HepG2 (cell line): ENCODE measurements around the gene SPATA13. TPM values are rescaled to one million over a fixed set of nuclear protein-coding genes. Genes with fewer than 3 reads are reported as not detected.

ENCODE experiments used
- ATM ChIP-seq: fragments of 450-650 bp; IDR thresholded peaks from 2 replicates; pipeline ENCODE4 v1.7.1; 2017; ENCODE audit warnings: mild to moderate bottlenecking, borderline replicate concordance
- BCL6 ChIP-seq: IDR thresholded peaks from 2 replicates; pipeline ENCODE4 v1.6.1; 2016; ENCODE audit warnings: missing genetic modification reagents, missing compliant biosample characterization
- CC2D1A ChIP-seq: sonication (generic); formaldehyde crosslinking; IDR thresholded peaks from 2 replicates; pipeline ENCODE4 v1.8.1; 2023; ENCODE audit warnings: mild to moderate bottlenecking, missing genetic modification reagents
- JUN ChIP-seq: sonication (generic); formaldehyde crosslinking; IDR thresholded peaks from 2 replicates; pipeline ENCODE4 v1.4.0; 2020; ENCODE audit warnings: mild to moderate bottlenecking, missing genetic modification reagents
- KLF12 ChIP-seq: sonication (generic); formaldehyde crosslinking; IDR thresholded peaks from 2 replicates; pipeline ENCODE4 v1.4.0; 2020; ENCODE audit warnings: missing genetic modification reagents, borderline replicate concordance
- MLX ChIP-seq: IDR thresholded peaks from 2 replicates; pipeline ENCODE4 v1.6.1; 2016
- NR2F6 ChIP-seq, 2 experiments: IDR thresholded peaks; 2 replicates each; pipeline ENCODE4 v1.6.1; 2016; ENCODE audit warnings: antibody characterized with exemption in 1 of 2, mild to moderate bottlenecking in 1 of 2
- PAF1 ChIP-seq: IDR thresholded peaks from 2 replicates; pipeline ENCODE4 v1.6.1; 2016; ENCODE audit warnings: missing genetic modification reagents, missing compliant biosample characterization
- RAD21 ChIP-seq: fragments of 450-650 bp; formaldehyde crosslinking; IDR thresholded peaks from 2 replicates; pipeline ENCODE4 v1.5.0; 2020; ENCODE audit warnings: mild to moderate bottlenecking
- REST ChIP-seq, 2 experiments: IDR thresholded peaks; 2 replicates each; pipeline ENCODE4 v1.6.1; 2011 to 2012; ENCODE audit warnings: low read length in 2 of 2, borderline replicate concordance in 1 of 2, low read depth in 1 of 2, mild to moderate bottlenecking in 1 of 2, moderate library complexity in 1 of 2
- REXO4 ChIP-seq: sonication (generic); formaldehyde crosslinking; IDR thresholded peaks from 2 replicates; pipeline ENCODE4 v1.8.0; 2022; ENCODE audit warnings: missing genetic modification reagents, mild to moderate bottlenecking, borderline replicate concordance
- RORA ChIP-seq: sonication (generic); formaldehyde crosslinking; IDR thresholded peaks from 2 replicates; pipeline ENCODE4 v1.5.0; 2020; ENCODE audit warnings: mild to moderate bottlenecking, missing genetic modification reagents, moderate library complexity
- TRAFD1 ChIP-seq: sonication (generic); formaldehyde crosslinking; IDR thresholded peaks from 2 replicates; pipeline ENCODE4 v1.5.1; 2020; ENCODE audit warnings: missing genetic modification reagents, mild to moderate bottlenecking, borderline replicate concordance
- ZBTB14 ChIP-seq: sonication (generic); formaldehyde crosslinking; IDR thresholded peaks from 2 replicates; pipeline ENCODE4 v1.4.0; 2020; ENCODE audit warnings: missing genetic modification reagents
- ZKSCAN1 ChIP-seq: fragments of 150-350 bp; IDR thresholded peaks from 2 replicates; pipeline ENCODE4 v1.6.1; 2014; ENCODE audit warnings: low read length
- ZNF24 ChIP-seq: fragments of 450-650 bp; IDR thresholded peaks from 2 replicates; pipeline ENCODE4 v1.6.1; 2017; ENCODE audit warnings: antibody characterized with exemption, mild to moderate bottlenecking
- ZNF275 ChIP-seq: sonication (generic); formaldehyde crosslinking; IDR thresholded peaks from 2 replicates; pipeline ENCODE4 v1.8.0; 2022; ENCODE audit warnings: missing genetic modification reagents, mild to moderate bottlenecking, inconsistent platforms, borderline replicate concordance
- ZNF329 ChIP-seq: sonication (generic); formaldehyde crosslinking; IDR thresholded peaks from 2 replicates; pipeline ENCODE4 v1.9.0; 2021; ENCODE audit warnings: low read depth, mild to moderate bottlenecking, missing genetic modification reagents
- ZNF33A ChIP-seq: sonication (generic); formaldehyde crosslinking; IDR thresholded peaks from 2 replicates; pipeline ENCODE4 v1.5.1; 2020; ENCODE audit warnings: missing genetic modification reagents, mild to moderate bottlenecking, moderate library complexity, borderline replicate concordance
- ZNF720 ChIP-seq: sonication (generic); formaldehyde crosslinking; IDR thresholded peaks from 2 replicates; pipeline ENCODE4 v1.4.0; 2020; ENCODE audit warnings: missing genetic modification reagents
- ZNF747 ChIP-seq: sonication (generic); formaldehyde crosslinking; IDR thresholded peaks from 2 replicates; pipeline ENCODE4 v1.8.1; 2023; ENCODE audit warnings: missing genetic modification reagents, mild to moderate bottlenecking, borderline replicate concordance
- ZNF792 ChIP-seq: IDR thresholded peaks from 2 replicates; pipeline ENCODE4 v1.6.1; 2016
- ZNF841 ChIP-seq: sonication (generic); formaldehyde crosslinking; IDR thresholded peaks from 2 replicates; pipeline ENCODE4 v1.8.1; 2023; ENCODE audit warnings: missing genetic modification reagents, borderline replicate concordance
- polyA plus RNA-seq, 8 experiments: library from polyadenylated mRNA; depleted of rRNA in 3 of 8; stranded (reverse) in 7 of 8; unstranded in 1 of 8; fragments of >200 nt; fragmentation: Illumina TruSeq in 4 of 8; extraction: Trizol in 4 of 8; gene quantifications; 2 replicates each; pipeline versions ENCODE4 v1.2.1 to v1.2.3, GENCODE V29; 2011 to 2016; ENCODE audit warnings: low read depth in 4 of 8, missing spikeins in 1 of 8, mixed read lengths in 1 of 8; ENCODE audit not compliant: insufficient read depth in 1 of 8
- total RNA-seq, 5 experiments: library from RNA; depleted of rRNA; stranded (reverse); fragments of >200 nt; fragmentation: Illumina TruSeq; extraction: Trizol; gene quantifications; 2 replicates each; pipeline ENCODE4 v1.2.3, GENCODE V29; 2016; ENCODE audit warnings: low read depth in 1 of 5

The SPATA13 gene
- total and polyA plus RNA-seq, 2 of the 13 experiments (the other 11 are each of a cell fraction or from before 2014, with no cell fraction given): 11.3 to 14.2 TPM

- no peak for TF ChIP-seq REST (IDR thresholded peaks at IDR 0.05; ENCODE audit: borderline replicate concordance in 1 of 2, low read depth in 1 of 2, low read length in 2 of 2)
- no peak; the same call in 1 of the 2 replicates for TF ChIP-seq KLF12 (CRISPR knock-in tag)
- TF ChIP-seq ZNF329 (CRISPR knock-in tag): 0 out of 2 replicates have a peak, but pooled peaks have one; percentile 21
- no peak for TF ChIP-seq CC2D1A (CRISPR knock-in tag)
- no peak for TF ChIP-seq NR2F6 (IDR thresholded peaks at IDR 0.05)
- TF ChIP-seq NR2F6 (CRISPR knock-in tag; IDR thresholded peaks at IDR 0.05): peak; percentile 53
- TF ChIP-seq ZNF33A (CRISPR knock-in tag): no peak
- TF ChIP-seq ZNF24: no peak
- no peak for TF ChIP-seq ZKSCAN1
- no peak for TF ChIP-seq JUN (CRISPR knock-in tag)
- TF ChIP-seq BCL6: peak; percentile 39; the same call in 1 of the 2 replicates
- TF ChIP-seq ZBTB14 (CRISPR knock-in tag): no peak
- no peak for TF ChIP-seq ZNF720 (CRISPR knock-in tag)
- no peak for TF ChIP-seq RORA
- TF ChIP-seq ZNF841 (CRISPR knock-in tag): no peak
- no peak for TF ChIP-seq PAF1 (CRISPR knock-in tag)
- TF ChIP-seq TRAFD1 (CRISPR knock-in tag): no peak
- TF ChIP-seq REXO4 (CRISPR knock-in tag): no peak
- TF ChIP-seq ATM: no peak
- no peak for TF ChIP-seq RAD21 (CRISPR knock-in tag)
- no peak for TF ChIP-seq ZNF275
- peak; percentile 94 for TF ChIP-seq MLX (CRISPR knock-in tag)
- TF ChIP-seq ZNF747: no peak
- no peak; the same call in 1 of the 2 replicates for TF ChIP-seq ZNF792
Measured at GRCh38 chr13:24217601-24218281, 57.2 kb downstream of the SPATA13 start (continued).
